Hepatocyte (in vitro differentiated cells): ENCODE results near the gene DSE.

Experiments used
- CTCF ChIP-seq: fragments of 200-600 bp; sonication (generic); IDR thresholded peaks from 2 replicates; pipeline ENCODE4 v1.5.1; 2016; ENCODE audit warnings: antibody characterized with exemption, mild to moderate bottlenecking; ENCODE audit not compliant: poor library complexity
- EZH2 ChIP-seq: fragments of 200-600 bp; sonication (generic); IDR thresholded peaks from 2 replicates; pipeline ENCODE4 v1.6.1; 2016; ENCODE audit warnings: antibody characterized with exemption, mild to moderate bottlenecking, borderline replicate concordance

- TF ChIP-seq EZH2 (no peak), CTCF (no peak)
Observed at GRCh38 chr6:116328528-116328903, 42.2 kb upstream of the DSE start.
